ENCODE data around the gene RRP1B. TPM values are rescaled to one million over a fixed set of nuclear protein-coding genes. Genes with fewer than 3 reads are reported as not detected.
A peak's percentile ranks its signal among the peaks of the same experiment; 100 is the strongest.

Gene RRP1B
- total RNA-seq, 1 experiment from 2014 or later: 26.3 TPM

DNA sequence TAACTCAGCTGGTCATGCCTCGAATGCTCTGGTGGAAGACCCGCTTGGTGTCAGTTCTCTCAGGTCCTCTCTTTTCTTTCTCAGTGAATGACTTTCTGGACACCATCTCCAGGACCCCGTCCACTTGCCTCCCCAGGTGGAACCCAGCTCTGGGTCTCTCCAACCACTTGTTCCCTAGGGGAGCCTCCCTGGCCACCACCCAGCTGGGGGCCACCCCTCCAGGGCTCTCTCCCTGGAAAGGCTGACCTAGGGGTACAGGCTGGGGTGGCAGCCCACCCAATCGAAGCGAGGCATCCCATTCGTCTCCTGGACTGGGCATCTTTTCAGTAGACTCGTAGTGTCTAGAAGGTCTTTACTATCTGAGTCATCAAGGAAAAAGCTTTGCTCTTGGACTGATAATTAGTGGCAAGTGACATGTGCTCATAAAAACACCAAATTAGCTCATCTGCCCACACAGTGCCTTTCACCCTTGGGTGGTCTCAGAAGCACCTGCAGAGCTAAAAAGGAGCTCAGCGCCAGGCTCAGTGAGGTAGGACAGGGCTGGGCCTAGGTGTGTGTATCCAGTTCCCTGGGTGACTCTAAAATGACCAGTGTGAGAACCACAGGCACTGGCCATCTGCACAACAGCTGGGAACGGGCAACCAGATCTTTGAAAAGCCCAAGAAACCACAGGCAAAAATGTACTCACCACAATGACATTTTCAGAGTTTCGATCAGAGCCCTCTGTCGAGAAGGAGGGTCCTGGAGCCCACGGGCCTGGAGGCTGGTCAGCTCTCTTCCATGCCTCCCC is 57.2 kb downstream of the RRP1B start:
- CTCF ChIA-PET: no interaction called here
- no TSS peak for BruUV-seq (replicated peaks)
- no peaks in the 10 kb centered on the region for H3K36me3 ChIP-seq (ENCODE audit: low read depth)
- TF ChIP-seq, protein P1, sequence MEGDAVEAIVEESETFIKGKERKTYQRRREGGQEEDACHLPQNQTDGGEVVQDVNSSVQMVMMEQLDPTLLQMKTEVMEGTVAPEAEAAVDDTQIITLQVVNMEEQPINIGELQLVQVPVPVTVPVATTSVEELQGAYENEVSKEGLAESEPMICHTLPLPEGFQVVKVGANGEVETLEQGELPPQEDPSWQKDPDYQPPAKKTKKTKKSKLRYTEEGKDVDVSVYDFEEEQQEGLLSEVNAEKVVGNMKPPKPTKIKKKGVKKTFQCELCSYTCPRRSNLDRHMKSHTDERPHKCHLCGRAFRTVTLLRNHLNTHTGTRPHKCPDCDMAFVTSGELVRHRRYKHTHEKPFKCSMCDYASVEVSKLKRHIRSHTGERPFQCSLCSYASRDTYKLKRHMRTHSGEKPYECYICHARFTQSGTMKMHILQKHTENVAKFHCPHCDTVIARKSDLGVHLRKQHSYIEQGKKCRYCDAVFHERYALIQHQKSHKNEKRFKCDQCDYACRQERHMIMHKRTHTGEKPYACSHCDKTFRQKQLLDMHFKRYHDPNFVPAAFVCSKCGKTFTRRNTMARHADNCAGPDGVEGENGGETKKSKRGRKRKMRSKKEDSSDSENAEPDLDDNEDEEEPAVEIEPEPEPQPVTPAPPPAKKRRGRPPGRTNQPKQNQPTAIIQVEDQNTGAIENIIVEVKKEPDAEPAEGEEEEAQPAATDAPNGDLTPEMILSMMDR (conservative IDR thresholded peaks at IDR 0.05): no peak
- TF ChIP-seq EZH2 (IDR thresholded peaks at IDR 0.05; ENCODE audit: low read depth): no peak
- intact Hi-C loops (cut with micrococcal nuclease; ENCODE audit: unreplicated experiment): no loop called here
- H3K9me2 ChIP-seq (ENCODE audit: insufficient read depth): no peaks in the 10 kb centered on the region
- H4K20me1 ChIP-seq (ENCODE audit: insufficient read depth): peaks cover 19% of the 10 kb centered on the region
- H3K4me2 ChIP-seq: no peak overlapping the region
- peaks cover 34% of the 10 kb centered on the region for H3K4me1 ChIP-seq (replicated peaks; ENCODE audit: insufficient read depth)
- H2AFZ ChIP-seq: no peak overlapping the region
- no peak overlapping the region for H3K27ac ChIP-seq
- no peaks in the 10 kb centered on the region for H3K9me3 ChIP-seq (ENCODE audit: insufficient read depth, low read depth)
- POLR2A ChIA-PET (ENCODE audit: unreplicated experiment): no interaction called here
- DNase-seq: no peak
- peaks cover 25% of the 10 kb centered on the region for H3K79me2 ChIP-seq (ENCODE audit: low read depth)
- H3F3A ChIP-seq (ENCODE audit: insufficient read depth, low read depth): peaks cover 33% of the 10 kb centered on the region
- no peak overlapping the region for H3K4me3 ChIP-seq
- no peaks in the 10 kb centered on the region for H3K27me3 ChIP-seq (ENCODE audit: insufficient read depth, low read depth)

DNA sequence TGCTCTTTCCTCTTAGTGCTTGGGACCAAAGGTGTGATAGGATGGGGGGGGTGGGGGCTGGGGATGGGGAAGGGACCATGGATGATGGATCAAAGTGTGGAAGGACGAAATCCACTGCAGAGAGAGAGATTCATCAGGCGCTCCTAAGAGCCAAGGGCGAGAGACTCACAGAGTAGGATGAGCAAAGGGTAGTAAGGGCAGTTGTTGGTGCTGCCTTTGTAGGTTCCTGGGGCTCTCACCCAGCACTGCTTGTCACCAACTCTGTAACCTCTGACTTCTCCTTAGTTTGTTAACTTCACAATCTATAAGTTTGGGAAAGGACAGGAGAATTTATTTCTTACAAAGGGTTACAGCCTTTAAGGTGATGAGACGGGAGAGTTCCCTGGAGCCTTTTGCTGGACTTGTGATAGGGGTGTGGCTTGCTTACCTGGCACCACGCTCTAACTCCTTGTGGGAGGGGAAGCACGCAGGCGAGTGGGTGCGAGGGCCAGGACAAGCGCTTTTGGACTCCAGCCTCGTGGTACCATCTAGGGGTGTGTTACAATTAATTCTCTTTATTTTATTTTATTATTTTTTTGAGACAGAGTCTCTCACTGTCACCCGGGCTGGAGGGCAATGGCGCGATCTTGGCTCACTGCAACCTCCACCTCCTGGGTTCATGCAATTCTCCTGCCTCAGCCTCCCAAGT is 58.0 kb downstream of the RRP1B start:
- Histone ChIP-seq H2AFZ (no peak overlapping the region), H3K4me1 (replicated peaks; ENCODE audit: insufficient read depth) (peaks cover 40% of the 10 kb centered on the region), H3K36me3 (ENCODE audit: low read depth) (no peaks in the 10 kb centered on the region), H4K20me1 (ENCODE audit: insufficient read depth) (peaks cover 27% of the 10 kb centered on the region), H3K9me2 (ENCODE audit: insufficient read depth) (no peaks in the 10 kb centered on the region), H3K9me3 (ENCODE audit: insufficient read depth, low read depth) (no peaks in the 10 kb centered on the region), H3K4me3 (no peak overlapping the region), H3K4me2 (no peak overlapping the region), H3K27me3 (ENCODE audit: insufficient read depth, low read depth) (no peaks in the 10 kb centered on the region), H3K79me2 (ENCODE audit: low read depth) (peaks cover 32% of the 10 kb centered on the region), H3K27ac (no peak overlapping the region), H3F3A (ENCODE audit: insufficient read depth, low read depth) (peaks cover 25% of the 10 kb centered on the region)
- DNase-seq: no peak
- no TSS peak for BruUV-seq (replicated peaks)
- TF ChIP-seq, protein P1 (conservative IDR thresholded peaks at IDR 0.05): no peak
- TF ChIP-seq EZH2 (IDR thresholded peaks at IDR 0.05; ENCODE audit: low read depth): no peak
- intact Hi-C loops (cut with micrococcal nuclease; ENCODE audit: unreplicated experiment): no loop called here
- ChIA-PET POLR2A (ENCODE audit: unreplicated experiment) (interaction anchor here (0.7 kb wide), 1 partner anchor 12 kb away, joined by 7 read pairs; no protein-coding TSS in a partner anchor), CTCF (no interaction called here)

DNA sequence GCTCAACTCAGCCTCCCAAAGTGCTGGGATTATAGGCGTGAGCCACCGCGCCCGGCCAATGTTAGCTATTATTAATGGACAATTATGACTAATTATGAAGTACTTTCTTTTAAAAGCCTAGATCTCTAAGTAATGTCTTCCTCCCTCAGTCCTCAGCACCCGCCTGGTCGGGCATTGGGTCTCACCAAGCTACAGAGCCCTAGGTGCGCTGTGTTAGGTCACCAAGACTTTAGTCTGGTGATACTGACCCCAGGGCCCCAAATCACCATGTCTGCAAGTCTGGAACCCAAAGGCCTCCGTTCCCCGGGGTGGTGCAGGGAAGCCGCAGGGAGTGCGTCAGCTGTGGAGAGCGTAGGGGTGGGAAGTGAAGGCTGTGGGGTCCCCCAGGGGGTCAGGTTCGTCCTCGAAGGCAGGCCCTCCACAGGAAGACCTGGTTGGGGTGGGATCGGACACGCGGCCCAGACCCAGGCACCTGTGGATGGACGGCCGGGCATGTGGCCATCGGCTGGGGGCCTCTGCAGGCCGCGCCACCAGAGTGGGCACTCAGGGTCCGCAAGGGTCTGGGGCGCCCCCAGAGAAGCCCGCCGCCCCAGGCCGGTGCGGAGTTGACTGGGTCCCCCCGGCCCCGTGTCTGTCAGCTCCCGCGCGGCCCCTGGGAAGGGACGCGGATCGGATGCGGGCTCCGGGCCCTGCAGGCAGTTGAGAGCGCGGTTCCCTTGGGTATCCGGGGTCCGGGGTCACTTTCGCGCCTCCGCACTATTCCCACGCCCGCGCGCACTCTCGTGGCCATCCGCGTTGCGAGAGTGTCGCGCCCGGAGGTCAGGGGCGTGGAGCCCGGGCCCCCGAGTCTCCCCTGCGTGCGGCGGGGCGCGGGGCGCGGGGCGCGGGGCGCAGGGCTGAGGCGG is 58.9 kb downstream of the RRP1B start:
- Histone ChIP-seq H3K79me2 (ENCODE audit: low read depth) (peaks cover 41% of the 10 kb centered on the region), H3F3A (ENCODE audit: insufficient read depth, low read depth) (peaks cover 16% of the 10 kb centered on the region), H3K9me2 (ENCODE audit: insufficient read depth) (no peaks in the 10 kb centered on the region), H3K27me3 (ENCODE audit: insufficient read depth, low read depth) (no peaks in the 10 kb centered on the region), H3K4me1 (replicated peaks; ENCODE audit: insufficient read depth) (peaks cover 32% of the 10 kb centered on the region), H3K36me3 (ENCODE audit: low read depth) (no peaks in the 10 kb centered on the region), H3K4me3 (peak overlapping the region; percentile 71), H3K4me2 (peak overlapping the region; percentile 80), H3K9me3 (ENCODE audit: insufficient read depth, low read depth) (no peaks in the 10 kb centered on the region), H2AFZ (peak overlapping the region; percentile 82), H4K20me1 (ENCODE audit: insufficient read depth) (peaks cover 28% of the 10 kb centered on the region), H3K27ac (peak overlapping the region; percentile 60)
- TF ChIP-seq, protein P1 (conservative IDR thresholded peaks at IDR 0.05): no peak; the same call in 1 of the 2 replicates
- TF ChIP-seq EZH2 (IDR thresholded peaks at IDR 0.05; ENCODE audit: low read depth): no peak
- BruUV-seq (replicated peaks): TSS peak; percentile 73
- intact Hi-C loops (cut with micrococcal nuclease; ENCODE audit: unreplicated experiment): no loop called here
- DNase-seq: no peak
- POLR2A ChIA-PET (ENCODE audit: unreplicated experiment): interaction anchor here (0.7 kb wide), 1 partner anchor 12 kb away, joined by 7 read pairs; no protein-coding TSS in a partner anchor
- CTCF ChIA-PET: no interaction called here
